Hepatocyte (in vitro differentiated cells): Measurements from ENCODE around the gene SEC24D.

Experiments
- CTCF ChIP-seq: fragments of 200-600 bp; sonication (generic); IDR thresholded peaks from 2 replicates; pipeline ENCODE4 v1.5.1; 2016; ENCODE audit warnings: antibody characterized with exemption, mild to moderate bottlenecking; ENCODE audit not compliant: poor library complexity
- EZH2 ChIP-seq: fragments of 200-600 bp; sonication (generic); IDR thresholded peaks from 2 replicates; pipeline ENCODE4 v1.6.1; 2016; ENCODE audit warnings: antibody characterized with exemption, mild to moderate bottlenecking, borderline replicate concordance
- EZH2phosphoT487 ChIP-seq: fragments of 200-600 bp; sonication (generic); IDR thresholded peaks from one replicate; pipeline ENCODE4 v1.6.1; 2018; ENCODE audit warnings: antibody characterized with exemption, mild to moderate bottlenecking, low read depth, moderate library complexity; ENCODE audit not compliant: unreplicated experiment, severe bottlenecking

GRCh38 chr4:118684873-118685811 lies 150.8 kb downstream of the SEC24D start, which contains the start of gene METTL14:
- TF ChIP-seq CTCF (no peak), EZH2phosphoT487 (no peak), EZH2 (no peak)
